ENCODE results near the gene ARAP1. TPM values are rescaled to one million over a fixed set of nuclear protein-coding genes. Genes with fewer than 3 reads are reported as not detected.

ARAP1 gene
- total RNA-seq, 1 donor from 2014 or later = 86.2 TPM

- DNase-seq (ENCODE audit: low spot score) = no peak
Observed at GRCh38 chr11:72668629-72669347, 83.4 kb downstream of the ARAP1 start.

GRCh38 chr11:72665911-72666472 is 86.2 kb downstream of the ARAP1 start:
- DNase-seq (ENCODE audit: low spot score) = no peak

- no peak for DNase-seq (ENCODE audit: low spot score)
Observed at GRCh38 chr11:72662036-72662435, 90.2 kb downstream of the ARAP1 start.

GRCh38 chr11:72661486-72661885 is 90.7 kb downstream of the ARAP1 start:
- DNase-seq (ENCODE audit: low spot score) = no peak

- DNase-seq (ENCODE audit: low spot score) = no peak
Observed at GRCh38 chr11:72658989-72659640, 93.1 kb downstream of the ARAP1 start.

GRCh38 chr11:72657411-72658100 is 94.7 kb downstream of the ARAP1 start:
- no peak for DNase-seq (ENCODE audit: low spot score)

GRCh38 chr11:72655896-72656464 is 96.2 kb downstream of the ARAP1 start:
- no peak for DNase-seq (ENCODE audit: low spot score)

GRCh38 chr11:72655014-72655413 is 97.2 kb downstream of the ARAP1 start:
- no peak for DNase-seq (ENCODE audit: low spot score)

GRCh38 chr11:72653649-72654048 is 98.6 kb downstream of the ARAP1 start:
- DNase-seq (ENCODE audit: low spot score) = no peak

- no peak for DNase-seq (ENCODE audit: low spot score)
Observed at GRCh38 chr11:72652873-72653630, 99.2 kb downstream of the ARAP1 start.

GRCh38 chr11:72652133-72652532 is 100.1 kb downstream of the ARAP1 start:
- DNase-seq (ENCODE audit: low spot score) = no peak

GRCh38 chr11:72649215-72649976 is 102.8 kb downstream of the ARAP1 start:
- no peak for DNase-seq (ENCODE audit: low spot score)

- no peak for DNase-seq (ENCODE audit: low spot score)
Observed at GRCh38 chr11:72648384-72649136, 103.6 kb downstream of the ARAP1 start.

GRCh38 chr11:72647882-72648281 is 104.3 kb downstream of the ARAP1 start:
- no peak for DNase-seq (ENCODE audit: low spot score)

- no peak for DNase-seq (ENCODE audit: low spot score)
Observed at GRCh38 chr11:72646472-72646871, 105.7 kb downstream of the ARAP1 start.

GRCh38 chr11:72646024-72646423 is 106.2 kb downstream of the ARAP1 start:
- no peak for DNase-seq (ENCODE audit: low spot score)

GRCh38 chr11:72643547-72643946 is 108.7 kb downstream of the ARAP1 start:
- DNase-seq (ENCODE audit: low spot score) = no peak

- DNase-seq (ENCODE audit: low spot score) = no peak
Observed at GRCh38 chr11:72642884-72643522, 109.2 kb downstream of the ARAP1 start.

Data from ureter (tissue), 1 donor.